H1 (cell line): ENCODE results near the gene PAX7. TPM values are rescaled to one million over a fixed set of nuclear protein-coding genes. Genes with fewer than 3 reads are reported as not detected.

Experiments
- CTCF ChIA-PET: fragments of 300-600 bp; sonication (Branson Sonifier 250); formaldehyde crosslinking; loops from one replicate; lab custom pipeline; 2021; ENCODE audit not compliant: partially characterized antibody; lab: Charles Lee
- POLR2A ChIA-PET: fragments of 300-600 bp; sonication (Branson Sonifier 250); formaldehyde crosslinking; loops from one replicate; lab custom pipeline; 2021; ENCODE audit warnings: inconsistent platforms; ENCODE audit not compliant: partially characterized antibody; lab: Charles Lee
- DNase-seq, 2 experiments: peaks; one replicate each; pipeline versions ENCODE4 v3.0.0 to v3.0.0-alpha.2; 2010 to 2022; ENCODE audit warnings: low spot score in 2 of 2, low read depth in 1 of 2, mixed read lengths in 1 of 2
- FAIRE-seq: peaks from 2 replicates; lab custom pipeline; 2011; peaks lifted over from hg19 to GRCh38; lab: Jason Lieb, UNC
- H2AFZ ChIP-seq: 2 replicates; pipeline ENCODE4 v1.8.1; 2012; ENCODE audit warnings: low read length, inconsistent platforms
- H2AK5ac ChIP-seq: 2 replicates; pipeline ENCODE4 v1.6.1; 2013; ENCODE audit warnings: low read depth, low read length
- H2BK120ac ChIP-seq: replicated peaks from 2 replicates; pipeline ENCODE3; 2013; ENCODE audit warnings: low read depth, low read length, inconsistent platforms
- H2BK12ac ChIP-seq: 2 replicates; pipeline ENCODE4 v1.6.1; 2013; ENCODE audit warnings: low read depth, low read length
- H2BK15ac ChIP-seq: 2 replicates; pipeline ENCODE4 v1.6.1; 2013; ENCODE audit warnings: low read length
- H2BK20ac ChIP-seq: 2 replicates; pipeline ENCODE4 v1.6.1; 2013; ENCODE audit warnings: low read length
- H2BK5ac ChIP-seq: 2 replicates; pipeline ENCODE4 v1.6.1; 2013; ENCODE audit warnings: low read depth, low read length
- H3K14ac ChIP-seq: 2 replicates; pipeline ENCODE4 v1.6.1; 2013; ENCODE audit warnings: inconsistent platforms; ENCODE audit not compliant: insufficient read length
- H3K18ac ChIP-seq: 2 replicates; pipeline ENCODE4 v1.6.1; 2013; ENCODE audit warnings: low read length; ENCODE audit errors: extremely low read depth
- H3K23ac ChIP-seq: 2 replicates; pipeline ENCODE4 v1.6.1; 2013; ENCODE audit warnings: inconsistent platforms; ENCODE audit not compliant: insufficient read length
- H3K23me2 ChIP-seq: 2 replicates; pipeline ENCODE4 v1.6.1; 2013; ENCODE audit warnings: low read depth, low read length
- H3K27ac ChIP-seq: 2 replicates; pipeline ENCODE4 v1.6.1; 2011; ENCODE audit warnings: low read depth, low read length, inconsistent platforms
- H3K27me3 ChIP-seq, 4 experiments: replicated peaks in 1 of 4; 1 replicate in 1 of 4; 2 replicates in 3 of 4; pipeline versions ENCODE4 v1.6.1 to v1.8.1; 2011 to 2013; ENCODE audit warnings: low read length in 3 of 4, mild to moderate bottlenecking in 3 of 4, inconsistent platforms in 2 of 4, mixed read lengths in 2 of 4, moderate library complexity in 1 of 4; ENCODE audit not compliant: control insufficient read depth in 3 of 4, insufficient read depth in 3 of 4; ENCODE audit errors: extremely low read depth in 1 of 4
- H3K36me3 ChIP-seq, 4 experiments: 2 replicates each; pipeline versions ENCODE4 v1.6.1 to v1.8.1; 2011 to 2013; ENCODE audit warnings: mild to moderate bottlenecking in 4 of 4, low read length in 3 of 4, moderate library complexity in 2 of 4, control low read depth in 1 of 4, inconsistent platforms in 1 of 4; ENCODE audit not compliant: insufficient read depth in 4 of 4, control insufficient read depth in 2 of 4
- H3K4ac ChIP-seq: replicated peaks from 2 replicates; pipeline ENCODE3; 2013; ENCODE audit warnings: low read length, low read depth, mixed read lengths, inconsistent platforms; ENCODE audit not compliant: insufficient read length
- H3K4me1 ChIP-seq, 4 experiments: replicated peaks in 1 of 4; 1 replicate in 1 of 4; 2 replicates in 3 of 4; pipeline versions ENCODE4 v1.6.1 to v1.8.1; 2011 to 2013; ENCODE audit warnings: low read length in 3 of 4, inconsistent platforms in 2 of 4, mixed read lengths in 1 of 4; ENCODE audit not compliant: insufficient read depth in 4 of 4, control insufficient read depth in 3 of 4
- H3K4me2 ChIP-seq, 2 experiments: 2 replicates each; pipeline versions ENCODE4 v1.6.1 to v1.8.1; 2011 to 2013; ENCODE audit warnings: low read depth in 2 of 2, low read length in 2 of 2, control low read depth in 1 of 2, inconsistent platforms in 1 of 2, mild to moderate bottlenecking in 1 of 2; ENCODE audit not compliant: insufficient read depth in 1 of 2
- H3K4me3 ChIP-seq, 4 experiments: fragments of 200-600, 300-600 bp in 1 of 4; sonication (generic), shearing (Covaris generic), sonication (Bioruptor Twin) in 1 of 4; 2 replicates each; pipeline versions ENCODE4 v1.5.1 to v1.8.1; 2011 to 2016; ENCODE audit warnings: low read length in 4 of 4, low read depth in 3 of 4, control low read depth in 2 of 4, inconsistent platforms in 2 of 4, mild to moderate bottlenecking in 2 of 4, mixed read lengths in 1 of 4, moderate library complexity in 1 of 4; ENCODE audit not compliant: insufficient read depth in 2 of 4; ENCODE audit errors: extremely low read depth in 1 of 4
- H3K56ac ChIP-seq: replicated peaks from 2 replicates; pipeline ENCODE3; 2013; ENCODE audit warnings: low read depth, mild to moderate bottlenecking, mixed read lengths, low read length, inconsistent platforms; ENCODE audit not compliant: insufficient read length
- H3K79me1 ChIP-seq: 2 replicates; pipeline ENCODE4 v1.6.1; 2013; ENCODE audit warnings: low read depth, low read length, control low read depth
- H3K79me2 ChIP-seq, 2 experiments: 2 replicates each; pipeline versions ENCODE4 v1.6.1 to v1.8.1; 2012 to 2013; ENCODE audit warnings: low read length in 2 of 2, mild to moderate bottlenecking in 2 of 2, inconsistent platforms in 1 of 2; ENCODE audit not compliant: insufficient read depth in 2 of 2, control insufficient read depth in 1 of 2
- H3K9ac ChIP-seq, 4 experiments: replicated peaks in 1 of 4; 1 replicate in 1 of 4; 2 replicates in 3 of 4; pipeline versions ENCODE4 v1.6.1 to v1.8.1; 2011 to 2013; ENCODE audit warnings: low read depth in 3 of 4, low read length in 3 of 4, control low read depth in 2 of 4, mild to moderate bottlenecking in 2 of 4, moderate library complexity in 2 of 4, inconsistent platforms in 1 of 4; ENCODE audit errors: extremely low read depth in 1 of 4
- H3K9me3 ChIP-seq, 2 experiments: 2 replicates each; pipeline versions ENCODE4 v1.6.1 to v1.8.1; 2012 to 2013; ENCODE audit warnings: mild to moderate bottlenecking in 2 of 2, moderate library complexity in 2 of 2, control low read depth in 1 of 2, inconsistent platforms in 1 of 2, low read depth in 1 of 2, low read length in 1 of 2, mixed read lengths in 1 of 2; ENCODE audit not compliant: insufficient read depth in 2 of 2
- H4K20me1 ChIP-seq, 2 experiments: replicated peaks in 1 of 2; 2 replicates each; pipeline versions ENCODE3 to v1.8.1; 2011 to 2013; ENCODE audit warnings: inconsistent platforms in 2 of 2, low read length in 2 of 2, mild to moderate bottlenecking in 1 of 2; ENCODE audit not compliant: insufficient read depth in 2 of 2, control insufficient read depth in 1 of 2
- H4K5ac ChIP-seq: 2 replicates; pipeline ENCODE4 v1.6.1; 2013; ENCODE audit warnings: low read length, low read depth, mixed read lengths, inconsistent platforms; ENCODE audit not compliant: insufficient read length
- H4K8ac ChIP-seq: 2 replicates; pipeline ENCODE4 v1.8.0; 2013; ENCODE audit warnings: mild to moderate bottlenecking, moderate library complexity, low read length, inconsistent platforms; ENCODE audit not compliant: insufficient read depth; ENCODE audit errors: extremely low read depth
- H4K91ac ChIP-seq: replicated peaks from 2 replicates; pipeline ENCODE3; 2013; ENCODE audit warnings: low read length, mixed read lengths, inconsistent platforms; ENCODE audit not compliant: insufficient read length
- ATF2 ChIP-seq: IDR thresholded peaks from 2 replicates; pipeline ENCODE4 v1.6.1; 2012; ENCODE audit warnings: low read length, inconsistent platforms
- E2F6 ChIP-seq: IDR thresholded peaks from 2 replicates; pipeline ENCODE4 v1.6.1; 2012; ENCODE audit warnings: inconsistent platforms
- HDAC6 ChIP-seq: IDR thresholded peaks from one replicate; pipeline ENCODE4 v1.7.1; 2012; ENCODE audit warnings: low read depth, mild to moderate bottlenecking, inconsistent platforms, low read length, moderate library complexity
- KDM4A ChIP-seq: IDR thresholded peaks from one replicate; pipeline ENCODE4 v1.7.1; 2012; ENCODE audit warnings: low read depth, mild to moderate bottlenecking, moderate library complexity, low read length, inconsistent platforms; ENCODE audit not compliant: severe bottlenecking
- MAFK ChIP-seq: IDR thresholded peaks from 2 replicates; pipeline ENCODE4 v1.6.1; 2012; ENCODE audit warnings: low read depth, mild to moderate bottlenecking, improper control_type of control experiment, low read length
- NRF1 ChIP-seq: IDR thresholded peaks from 2 replicates; pipeline ENCODE4 v1.6.1; 2011; ENCODE audit warnings: mild to moderate bottlenecking, low read depth, low read length, improper control_type of control experiment
- POLR2A ChIP-seq, 2 experiments: IDR thresholded peaks; 1 replicate in 1 of 2; 2 replicates in 1 of 2; pipeline ENCODE4 v1.6.1; 2011; ENCODE audit warnings: low read depth in 2 of 2, low read length in 2 of 2, mild to moderate bottlenecking in 2 of 2; ENCODE audit errors: control extremely low read depth in 1 of 2
- SIX5 ChIP-seq: IDR thresholded peaks from 2 replicates; pipeline ENCODE4 v1.6.1; 2011; ENCODE audit warnings: mild to moderate bottlenecking, low read depth, low read length
- SP2 ChIP-seq: IDR thresholded peaks from 2 replicates; pipeline ENCODE4 v1.6.1; 2012; ENCODE audit warnings: mild to moderate bottlenecking, low read length, inconsistent platforms
- TAF7 ChIP-seq: optimal IDR thresholded peaks from 2 replicates; pipeline ENCODE3; 2011; ENCODE audit warnings: low read depth, mild to moderate bottlenecking, inconsistent platforms, low read length, moderate library complexity, borderline replicate concordance
- WGBS, 2 experiments: shearing (Covaris generic) in 1 of 2; methylation state at CpG; one replicate each; pipeline versions ENCODE4 v1.1.6 to v1.1.7; 2013 to 2015; ENCODE audit warnings: low lambda C conversion rate in 2 of 2, mixed read lengths in 2 of 2, inconsistent platforms in 1 of 2, low coverage in 1 of 2, missing lambda C conversion rate in 1 of 2; ENCODE audit not compliant: insufficient replicate concordance in 2 of 2, insufficient coverage in 1 of 2, insufficient read length in 1 of 2; ENCODE audit errors: extremely low coverage in 1 of 2, missing lambda C conversion rate in 1 of 2; 5-methylcytosine and 5-hydroxymethylcytosine counted together
- polyA plus RNA-seq, 7 experiments: library from polyadenylated mRNA; depleted of rRNA in 3 of 7; stranded (reverse) in 5 of 7; unstranded in 2 of 7; fragments of >200 nt in 5 of 7; fragments of 200-250 nt in 2 of 7; gene quantifications; 1 replicate in 5 of 7; 2 replicates in 1 of 7; 4 replicates in 1 of 7; pipeline versions ENCODE4 v1.2.1 to v1.2.3, GENCODE V29; 2011 to 2013; ENCODE audit warnings: missing spikeins in 2 of 7, mixed read lengths in 2 of 7
- total RNA-seq: library from RNA; stranded (reverse); fragmentation: NEBNext Ultra II Directional; extraction: Animal tissue kit (Norgen Biotek cat#: 25700); gene quantifications from 2 replicates; pipeline ENCODE4 v1.2.1, GENCODE V29; 2021

PAX7 gene
- total and polyA plus RNA-seq, 2 of the 8 experiments (the other 6 are each of a cell fraction or from before 2014, with no cell fraction given): not detected

- no peak overlapping the region for H2BK5ac ChIP-seq
- no peak overlapping the region for H2AFZ ChIP-seq
- no peak overlapping the region for H4K8ac ChIP-seq
- no peak for DNase-seq
- H3K27ac ChIP-seq: no peak overlapping the region
- H2BK12ac ChIP-seq: no peak overlapping the region
- no peak overlapping the region for H2BK120ac ChIP-seq
- ChIA-PET POLR2A (no interaction called here), CTCF (interaction anchor here (0.8 to 2.1 kb wide), 7 partner anchors 11 to 293 kb away, joined by 3 to 9 read pairs (median 4); no protein-coding TSS in a partner anchor)
- H3K9ac ChIP-seq: no peak overlapping the region
- H3K4ac ChIP-seq: no peak overlapping the region
- H4K20me1 ChIP-seq: no peaks in the 10 kb centered on the region
- no peak overlapping the region for H2BK20ac ChIP-seq
- no peaks in the 10 kb centered on the region for H3K4me1 ChIP-seq
- H3K36me3 ChIP-seq: no peaks in the 10 kb centered on the region
- H3K79me2 ChIP-seq: no peaks in the 10 kb centered on the region
- H3K56ac ChIP-seq: no peak overlapping the region
- H3K18ac ChIP-seq: no peak overlapping the region
- H3K14ac ChIP-seq: no peak overlapping the region
- H3K4me2 ChIP-seq: no peak overlapping the region
- WGBS, 2 experiments: 81% methylated on average over 10 of the region's 10 CpGs; no CpG with 5 or more reads in 1 of the 2 experiments
- peaks cover 0 to 5% (median 2%) of the 10 kb centered on the region in 4 experiments; a peak in 3 of 7 replicates for H3K27me3 ChIP-seq
- H3K79me1 ChIP-seq: no peaks in the 10 kb centered on the region
- H4K5ac ChIP-seq: no peak overlapping the region
- no peak for FAIRE-seq
- H2BK15ac ChIP-seq: no peak overlapping the region
- H2AK5ac ChIP-seq: no peak overlapping the region
- no peak overlapping the region for H4K91ac ChIP-seq
- no peaks in the 10 kb centered on the region for H3K9me3 ChIP-seq
- H3K23ac ChIP-seq: no peak overlapping the region
- H3K4me3 ChIP-seq: no peak overlapping the region
- no peaks in the 10 kb centered on the region for H3K23me2 ChIP-seq
- TF ChIP-seq NRF1 (no peak), SIX5 (no peak), ATF2 (no peak), KDM4A (no peak), MAFK (no peak), POLR2A (IDR thresholded peaks at IDR 0.05; ENCODE audit: control extremely low read depth in 1 of 2, low read depth in 2 of 2, low read length in 2 of 2) (no peak), TAF7 (no peak), HDAC6 (no peak), E2F6 (no peak), SP2 (no peak)
These were observed 11.8 kb upstream of the PAX7 start for GRCh38 chr1:18618546-18619466.
